ENCODE measurements around the gene SERPINB6.
A peak's percentile ranks its signal among the peaks of the same experiment; 100 is the strongest.
"Not testable (repeated sequence)": the region's sequence is repeated elsewhere in the genome, so short reads cannot be mapped to it uniquely, and the experiment has no call there.

Gene SERPINB6

DNA sequence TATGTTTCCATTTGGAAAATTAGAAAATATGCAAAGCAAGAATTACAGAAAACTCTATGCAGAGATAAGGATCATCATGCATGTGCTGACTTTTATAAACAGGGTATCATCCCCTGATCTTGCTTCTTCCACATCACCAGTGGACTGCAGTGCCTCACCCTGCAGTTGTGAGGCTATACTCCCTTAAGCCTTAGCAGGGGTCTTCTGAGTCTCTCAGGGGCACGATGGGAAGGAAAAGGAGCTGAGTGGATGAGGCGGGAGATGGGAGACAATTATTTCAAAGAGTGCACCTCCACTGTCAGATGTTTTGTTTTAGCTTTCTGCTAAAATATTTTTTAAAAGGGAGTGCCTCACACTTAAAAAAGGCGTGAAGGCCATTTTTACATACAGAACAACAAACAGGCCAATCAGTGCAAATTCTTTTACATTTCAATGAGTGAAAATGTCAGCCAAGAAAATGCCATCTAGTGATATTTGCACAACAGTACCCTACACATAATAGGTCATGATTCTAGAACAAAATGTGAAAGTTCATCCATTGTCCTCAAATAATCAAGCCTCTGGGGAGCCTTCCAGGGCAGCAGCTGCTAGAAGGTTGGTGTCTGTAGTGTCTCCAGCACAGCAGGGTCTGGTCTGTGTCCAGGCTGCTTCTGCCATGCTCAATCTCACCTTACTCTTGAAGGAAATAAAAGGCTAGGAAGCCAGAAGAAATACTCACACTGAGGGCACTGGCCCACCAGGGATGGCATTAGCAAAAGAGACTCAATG, 55.0 kb downstream of the SERPINB6 start:
- H3K4me3 ChIP-seq (ENCODE audit: low read depth, low read length): no peak overlapping the region
- no peak for DNase-seq (ENCODE audit: low read depth)
- TF ChIP-seq, protein P1, sequence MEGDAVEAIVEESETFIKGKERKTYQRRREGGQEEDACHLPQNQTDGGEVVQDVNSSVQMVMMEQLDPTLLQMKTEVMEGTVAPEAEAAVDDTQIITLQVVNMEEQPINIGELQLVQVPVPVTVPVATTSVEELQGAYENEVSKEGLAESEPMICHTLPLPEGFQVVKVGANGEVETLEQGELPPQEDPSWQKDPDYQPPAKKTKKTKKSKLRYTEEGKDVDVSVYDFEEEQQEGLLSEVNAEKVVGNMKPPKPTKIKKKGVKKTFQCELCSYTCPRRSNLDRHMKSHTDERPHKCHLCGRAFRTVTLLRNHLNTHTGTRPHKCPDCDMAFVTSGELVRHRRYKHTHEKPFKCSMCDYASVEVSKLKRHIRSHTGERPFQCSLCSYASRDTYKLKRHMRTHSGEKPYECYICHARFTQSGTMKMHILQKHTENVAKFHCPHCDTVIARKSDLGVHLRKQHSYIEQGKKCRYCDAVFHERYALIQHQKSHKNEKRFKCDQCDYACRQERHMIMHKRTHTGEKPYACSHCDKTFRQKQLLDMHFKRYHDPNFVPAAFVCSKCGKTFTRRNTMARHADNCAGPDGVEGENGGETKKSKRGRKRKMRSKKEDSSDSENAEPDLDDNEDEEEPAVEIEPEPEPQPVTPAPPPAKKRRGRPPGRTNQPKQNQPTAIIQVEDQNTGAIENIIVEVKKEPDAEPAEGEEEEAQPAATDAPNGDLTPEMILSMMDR (IDR thresholded peaks at IDR 0.05; ENCODE audit: insufficient read depth, low read depth, low read length, missing control alignments): no peak

DNA sequence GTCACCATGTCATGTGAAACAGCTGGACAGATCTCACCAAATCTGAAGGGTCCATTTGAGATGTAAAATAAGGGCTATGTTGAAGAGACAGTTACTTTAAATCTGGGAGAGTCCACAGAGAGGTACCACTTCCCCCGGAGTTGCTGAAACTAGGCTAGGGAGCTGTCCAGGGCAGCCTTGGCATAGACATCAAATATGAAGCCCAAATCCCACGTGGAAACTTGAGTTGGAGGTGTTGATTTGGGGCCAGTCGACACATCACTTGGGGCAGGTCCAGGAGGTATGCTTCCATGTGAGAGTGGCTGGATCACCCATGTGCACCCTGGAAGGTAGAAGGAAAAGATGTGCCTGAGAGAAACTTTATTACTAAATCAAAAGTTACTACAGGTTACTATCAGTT, 56.2 kb downstream of the SERPINB6 start:
- TF ChIP-seq, protein P1 (IDR thresholded peaks at IDR 0.05; ENCODE audit: insufficient read depth, low read depth, low read length, missing control alignments): no peak
- H3K4me3 ChIP-seq (ENCODE audit: low read depth, low read length): no peak overlapping the region
- DNase-seq (ENCODE audit: low read depth): no peak

DNA sequence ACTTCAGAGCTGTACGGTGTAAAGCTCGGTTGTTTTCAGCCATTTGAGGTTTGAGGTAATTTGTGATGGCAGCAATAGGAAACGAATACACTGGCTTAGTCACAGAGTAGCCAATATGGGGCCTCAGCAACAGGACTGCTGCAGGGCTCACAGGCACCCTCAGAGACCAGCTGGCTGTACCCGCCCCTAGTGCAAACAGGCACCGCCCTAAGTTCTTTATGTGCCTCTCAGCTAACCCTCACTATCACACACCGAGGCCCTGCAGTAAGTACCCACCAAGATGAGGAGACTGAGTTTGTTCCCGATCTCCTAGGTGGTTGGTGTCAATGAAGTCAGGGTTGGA, 57.1 kb downstream of the SERPINB6 start:
- TF ChIP-seq, protein P1 (IDR thresholded peaks at IDR 0.05; ENCODE audit: insufficient read depth, low read depth, low read length, missing control alignments): no peak
- H3K4me3 ChIP-seq (ENCODE audit: low read depth, low read length): no peak overlapping the region
- DNase-seq (ENCODE audit: low read depth): no peak

DNA sequence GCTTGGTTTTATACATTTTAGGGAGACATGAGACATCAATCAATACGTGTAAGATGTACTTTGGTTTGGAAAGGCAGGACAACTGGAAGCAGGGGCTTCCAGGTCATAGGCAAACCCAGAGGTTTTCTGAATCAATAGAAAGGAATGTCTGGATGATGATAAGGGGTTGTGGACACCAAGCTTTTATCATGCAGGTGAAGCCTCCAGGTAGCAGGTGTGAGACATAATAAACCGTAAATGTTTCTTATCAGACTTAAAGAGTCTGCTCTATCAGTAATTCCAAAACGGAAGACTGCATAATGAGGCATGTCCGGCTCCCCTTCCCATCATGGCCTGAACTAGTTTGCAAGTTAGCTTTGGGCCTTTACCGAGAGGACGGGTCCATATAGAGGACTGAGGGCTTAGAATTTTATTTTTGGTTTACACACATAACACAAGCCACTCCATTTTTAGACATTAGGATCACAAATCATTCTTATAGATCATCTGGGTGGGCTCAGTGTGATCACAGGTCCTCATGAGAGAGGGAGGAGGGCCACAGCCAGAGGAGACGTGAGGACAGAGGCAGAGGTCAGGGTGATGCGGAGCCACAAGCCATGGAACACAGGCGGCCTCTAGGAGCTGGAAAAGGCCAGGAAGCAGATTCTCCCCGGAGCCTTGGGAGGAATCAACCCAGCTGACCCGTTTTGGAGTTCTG, 57.6 kb downstream of the SERPINB6 start:
- no peak overlapping the region for H3K4me3 ChIP-seq (ENCODE audit: low read depth, low read length)
- TF ChIP-seq, protein P1 (IDR thresholded peaks at IDR 0.05; ENCODE audit: insufficient read depth, low read depth, low read length, missing control alignments): no peak
- DNase-seq (ENCODE audit: low read depth): no peak

DNA sequence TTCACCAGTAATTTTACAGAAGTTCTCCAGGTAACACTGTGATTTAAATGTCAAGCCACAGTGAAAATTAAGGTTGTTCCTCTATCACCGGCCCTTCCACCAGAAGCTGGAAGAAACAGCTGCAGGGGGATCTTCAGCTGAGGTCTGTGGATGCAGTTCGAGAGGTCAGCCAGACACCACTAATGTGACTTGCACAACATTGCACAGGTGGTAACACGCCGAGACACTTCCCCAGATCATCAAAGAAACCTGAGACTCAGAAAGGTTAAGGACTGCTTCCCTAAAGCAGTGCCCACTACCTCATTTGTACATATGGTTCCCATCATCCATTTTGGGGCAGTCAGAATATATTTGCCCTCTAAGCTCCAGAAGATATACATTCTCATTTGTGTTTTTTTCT, 60.2 kb downstream of the SERPINB6 start:
- H3K4me3 ChIP-seq (ENCODE audit: low read depth, low read length): no peak overlapping the region
- peak; percentile 65 for DNase-seq (ENCODE audit: low read depth)
- TF ChIP-seq, protein P1 (IDR thresholded peaks at IDR 0.05; ENCODE audit: insufficient read depth, low read depth, low read length, missing control alignments): no peak

DNA sequence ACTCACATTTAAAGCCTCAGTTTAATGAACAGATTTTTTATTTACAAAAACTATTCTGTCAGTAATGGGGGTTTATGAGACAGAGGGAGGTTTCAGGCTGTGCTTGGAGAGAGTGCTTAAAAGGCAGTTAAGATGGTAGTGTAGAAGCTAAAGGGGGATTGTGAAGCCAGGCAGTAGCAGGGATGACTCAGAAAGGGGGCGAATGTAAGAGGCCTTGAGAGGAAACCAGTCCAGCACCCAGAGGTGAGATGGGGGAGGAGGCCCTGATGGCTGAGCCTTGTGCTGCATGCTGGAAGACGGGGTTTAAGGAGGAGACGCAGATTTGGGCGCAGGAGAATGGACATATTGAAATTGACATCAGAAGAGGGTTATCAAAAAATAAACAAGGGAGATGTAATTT, 61.6 kb downstream of the SERPINB6 start:
- H3K4me3 ChIP-seq (ENCODE audit: low read depth, low read length): no peak overlapping the region
- DNase-seq (ENCODE audit: low read depth): no peak
- TF ChIP-seq, protein P1 (IDR thresholded peaks at IDR 0.05; ENCODE audit: insufficient read depth, low read depth, low read length, missing control alignments): no peak

DNA sequence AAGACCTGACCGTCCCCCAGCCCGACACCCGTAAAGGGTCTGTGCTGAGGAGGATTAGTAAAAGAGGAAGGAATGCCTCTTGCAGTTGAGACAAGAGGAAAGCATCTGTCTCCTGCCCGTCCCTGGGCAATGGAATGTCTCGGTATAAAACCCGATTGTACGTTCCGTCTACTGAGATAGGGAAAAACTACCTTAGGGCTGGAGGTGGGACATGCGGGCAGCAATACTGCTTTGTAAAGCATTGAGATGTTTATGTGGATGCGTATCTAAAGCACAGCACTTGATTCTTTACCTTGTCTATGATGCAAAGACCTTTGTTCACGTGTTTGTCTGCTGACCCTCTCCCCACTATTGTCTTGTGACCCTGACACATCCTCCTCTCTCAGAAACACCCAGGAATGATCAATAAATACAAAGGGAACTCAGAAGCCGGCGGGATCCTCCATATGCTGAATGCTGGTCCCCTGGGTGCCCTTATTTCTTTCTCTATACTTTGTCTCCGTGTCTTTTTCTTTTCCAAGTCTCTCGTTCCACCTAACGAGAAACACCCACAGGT, 62.2 kb downstream of the SERPINB6 start:
- not testable (repeated sequence) for H3K4me3 ChIP-seq (ENCODE audit: low read depth, low read length); DNase-seq (ENCODE audit: low read depth)

DNA sequence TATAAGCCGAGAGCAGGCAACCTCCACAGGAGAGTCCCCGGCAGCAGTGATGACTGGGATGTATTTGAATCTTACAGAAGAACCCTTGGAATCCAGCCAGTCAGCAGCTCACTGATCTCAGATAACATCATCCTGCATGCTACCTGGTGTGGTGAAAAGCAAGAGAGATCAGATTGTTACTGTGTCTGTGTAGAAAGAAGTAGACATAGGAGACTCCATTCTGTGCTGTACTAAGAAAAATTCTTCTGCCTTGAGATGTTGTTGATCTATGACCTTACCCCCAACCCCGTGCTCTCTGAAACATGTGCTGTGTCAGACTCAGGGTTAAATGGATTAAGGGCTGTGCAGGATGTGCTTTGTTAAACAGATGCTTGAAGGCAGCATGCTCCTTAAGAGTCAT, 62.9 kb downstream of the SERPINB6 start:
- DNase-seq (ENCODE audit: low read depth); H3K4me3 ChIP-seq (ENCODE audit: low read depth, low read length): not testable (repeated sequence)

DNA sequence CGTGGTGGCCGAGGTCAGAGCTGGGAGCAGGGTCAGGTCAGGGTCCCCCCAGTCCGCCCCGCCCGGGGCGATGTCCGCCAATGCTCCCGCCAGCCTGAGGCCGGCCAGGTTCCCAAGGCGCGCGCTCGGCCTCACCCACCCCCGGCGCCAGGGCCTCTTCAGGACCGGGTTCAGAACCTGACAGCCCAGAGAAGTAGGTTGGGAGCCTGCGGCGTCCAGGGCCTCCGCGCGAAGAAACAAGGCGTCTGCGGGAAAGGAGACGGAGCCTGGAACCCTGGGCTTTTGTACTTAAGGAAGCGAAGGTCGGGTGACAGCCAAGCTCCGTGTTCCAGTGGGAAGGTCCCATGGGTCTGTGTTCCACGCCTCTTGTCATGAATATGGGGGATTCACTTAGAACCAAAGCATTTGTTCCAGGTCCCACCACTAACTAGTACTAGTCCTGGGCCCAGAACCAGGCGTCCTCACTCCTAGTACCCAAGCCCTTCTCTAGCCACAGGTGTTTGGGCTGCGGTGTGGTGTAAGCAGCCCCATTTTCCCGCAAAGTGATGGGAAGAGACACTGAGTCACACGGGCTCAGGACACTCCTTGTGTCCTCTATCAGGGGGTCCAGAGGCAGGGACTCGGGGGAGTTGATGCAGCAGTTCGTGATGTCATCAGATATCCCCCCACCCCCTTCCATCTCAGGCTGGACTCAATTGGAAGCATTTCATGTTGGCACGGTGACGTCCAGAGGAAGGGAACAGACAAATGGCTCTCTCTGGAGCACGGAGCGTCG, 67.8 kb downstream of the SERPINB6 start:
- not testable (repeated sequence) for DNase-seq (ENCODE audit: low read depth)
- peak overlapping the region; percentile 80 for H3K4me3 ChIP-seq (ENCODE audit: low read depth, low read length)

Data from GM12865 (cell line).